Pons (tissue), 1 donor: ENCODE measurements around the gene CFAP107.

Experiments used
- DNase-seq: peaks from one replicate; pipeline ENCODE4 v3.0.0-alpha.2; 2016; ENCODE audit warnings: low spot score

The CFAP107 gene

DNA sequence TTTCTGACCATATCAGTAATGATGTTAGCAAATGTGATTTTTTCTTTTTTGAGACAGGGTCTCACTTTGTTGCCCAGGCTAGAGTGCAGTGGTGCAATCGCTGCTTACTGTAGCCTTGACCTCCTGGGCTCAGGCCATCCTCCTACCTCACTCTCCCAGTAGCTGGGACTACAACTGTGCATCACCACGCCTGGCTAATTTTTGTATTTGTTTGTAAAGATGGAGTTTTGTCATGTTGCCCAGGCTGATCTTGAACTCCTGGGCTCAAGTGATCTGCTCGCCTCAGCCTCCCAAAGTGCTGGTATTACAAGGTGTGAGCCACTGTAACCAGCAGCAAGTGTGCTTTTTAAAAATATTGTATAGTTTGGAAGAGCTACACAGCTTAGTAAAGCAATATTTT, 4.1 kb upstream of the CFAP107 start:
- no peak for DNase-seq

DNA sequence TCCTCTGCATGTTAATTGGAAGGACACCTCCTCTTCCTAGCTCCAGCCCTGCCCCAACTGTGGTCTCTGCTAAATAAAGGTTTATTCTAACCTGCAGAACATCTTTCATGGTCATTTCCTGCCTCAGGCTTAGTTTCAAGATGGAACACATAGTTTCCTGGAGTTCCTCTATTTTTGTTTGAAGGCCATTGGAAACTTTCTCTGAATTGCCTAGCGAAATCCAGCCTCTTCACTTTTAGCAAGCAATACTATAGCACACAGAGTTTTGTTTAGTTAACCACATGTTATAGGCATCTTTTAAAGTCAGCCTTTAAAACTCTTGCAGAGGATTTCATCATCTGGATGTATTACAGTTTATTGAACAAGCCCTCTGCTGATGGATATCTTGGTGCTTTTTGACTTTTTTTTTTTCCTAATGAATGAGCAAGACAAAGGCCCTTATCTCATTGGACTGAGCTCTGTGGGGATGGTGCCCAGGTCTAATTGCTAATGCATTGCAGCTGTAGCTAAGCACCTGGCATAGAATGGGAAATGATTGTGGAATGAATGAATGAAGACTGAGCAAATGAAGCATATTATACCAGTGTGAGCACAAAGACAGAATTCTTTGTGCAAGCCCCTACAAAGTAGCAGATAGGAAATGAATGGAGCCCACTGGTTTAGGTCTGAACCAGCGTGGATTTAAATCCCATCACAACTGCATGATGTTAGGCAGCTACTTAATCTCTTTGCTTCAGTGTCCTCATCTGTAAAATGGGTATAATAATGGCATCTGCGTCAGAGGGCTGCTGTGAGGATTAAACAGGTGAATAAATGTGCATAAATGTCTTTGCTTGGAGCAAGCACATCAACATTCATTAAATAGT, 641 bp upstream of the CFAP107 start:
- DNase-seq: no peak

DNA sequence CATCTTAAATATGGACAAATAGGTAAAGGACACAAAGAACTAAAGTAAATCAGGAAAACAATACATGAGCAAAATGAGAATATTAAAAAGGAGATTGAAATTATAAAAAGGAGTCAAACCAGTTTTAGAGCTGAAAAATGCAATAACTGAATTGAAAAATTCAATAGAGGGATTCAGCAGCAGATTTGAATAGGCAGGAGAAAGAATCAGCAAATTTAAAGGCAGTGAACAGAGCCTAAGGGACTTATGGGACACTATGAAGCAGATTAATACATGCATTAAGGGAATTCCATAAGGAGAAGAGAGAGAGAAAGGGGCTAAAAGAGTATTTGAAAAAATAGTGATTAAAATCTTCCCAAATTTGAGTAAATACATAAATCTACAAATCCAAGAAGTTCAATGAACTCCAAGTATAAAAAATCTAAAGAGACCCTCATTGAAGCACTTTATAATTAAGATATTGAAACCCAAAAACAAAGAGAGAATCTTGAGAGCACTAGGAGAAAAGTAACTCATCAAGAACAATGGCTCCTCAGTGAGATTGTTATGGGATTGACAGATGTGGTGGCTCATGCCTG, 2.9 kb downstream of the CFAP107 start:
- no peak for DNase-seq

DNA sequence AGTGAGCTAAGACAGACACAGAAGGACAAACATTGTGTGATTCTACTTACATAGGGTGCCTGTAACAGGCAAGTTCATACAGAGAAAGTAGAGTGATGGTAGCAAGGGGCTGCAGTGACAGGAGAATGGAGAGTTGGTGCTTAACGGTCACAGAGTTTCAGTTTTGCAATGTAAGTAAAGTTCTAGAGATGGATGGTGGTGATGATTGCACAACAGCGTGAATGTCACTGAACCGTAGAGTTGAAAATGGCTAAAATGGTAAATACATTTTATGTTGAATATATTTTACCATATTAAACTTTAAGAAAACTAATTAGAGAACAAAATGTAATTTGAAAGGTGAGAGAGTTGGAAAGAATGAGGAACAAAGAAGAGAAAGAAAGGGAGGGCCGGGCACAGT, 8.7 kb downstream of the CFAP107 start:
- DNase-seq: no peak

- no peak for DNase-seq
Observed at GRCh38 chr1:12756273-12756672, 10.3 kb downstream of the CFAP107 start.

GRCh38 chr1:12756768-12757413, 10.9 kb downstream of the CFAP107 start:
- DNase-seq: no peak

DNA sequence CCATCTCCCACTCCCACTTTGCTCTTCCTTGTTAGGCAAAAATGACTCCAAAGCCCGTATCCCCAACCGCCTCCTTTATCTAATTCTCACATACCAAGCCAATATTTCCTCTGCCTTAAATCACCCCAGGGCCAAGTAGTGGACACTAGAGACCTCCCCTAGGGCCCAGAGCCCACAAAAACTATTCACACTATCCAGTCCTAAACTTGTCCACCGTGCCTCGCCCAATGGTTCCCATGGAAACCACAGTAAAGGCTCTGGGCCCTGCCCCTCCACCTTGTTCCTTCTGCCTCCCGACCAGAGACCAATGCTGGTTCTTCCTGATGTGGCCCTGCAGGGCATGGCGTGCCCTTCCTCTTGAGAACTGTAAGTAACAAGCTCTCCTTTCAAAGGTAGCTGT, 11.8 kb downstream of the CFAP107 start:
- DNase-seq: no peak

DNA sequence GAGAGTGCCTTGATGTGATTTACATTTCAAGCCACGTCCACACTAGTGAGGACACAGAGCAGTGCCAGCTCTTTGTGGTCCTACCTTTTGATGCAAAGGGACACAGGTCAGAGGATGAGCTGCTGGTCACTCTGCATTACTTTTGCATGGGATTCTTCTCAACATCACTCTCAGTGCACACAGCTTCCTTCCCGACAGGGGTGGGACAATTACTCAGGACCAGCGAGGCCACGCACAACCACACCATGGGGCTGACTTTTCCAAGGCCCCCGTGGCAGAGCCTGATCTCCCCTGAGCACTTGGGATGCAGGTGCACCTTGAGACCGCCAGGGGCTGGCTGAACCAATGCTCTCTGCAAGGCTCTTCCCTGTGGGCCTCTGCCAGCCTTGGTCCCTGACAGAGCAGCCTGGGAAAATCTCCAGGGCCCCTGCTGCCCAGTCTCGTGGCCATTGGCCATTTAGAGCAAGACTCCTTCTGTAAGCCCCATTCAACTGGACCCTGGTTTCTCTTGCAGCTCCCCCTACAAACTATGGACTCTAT, 14.3 kb downstream of the CFAP107 start:
- DNase-seq: no peak

DNA sequence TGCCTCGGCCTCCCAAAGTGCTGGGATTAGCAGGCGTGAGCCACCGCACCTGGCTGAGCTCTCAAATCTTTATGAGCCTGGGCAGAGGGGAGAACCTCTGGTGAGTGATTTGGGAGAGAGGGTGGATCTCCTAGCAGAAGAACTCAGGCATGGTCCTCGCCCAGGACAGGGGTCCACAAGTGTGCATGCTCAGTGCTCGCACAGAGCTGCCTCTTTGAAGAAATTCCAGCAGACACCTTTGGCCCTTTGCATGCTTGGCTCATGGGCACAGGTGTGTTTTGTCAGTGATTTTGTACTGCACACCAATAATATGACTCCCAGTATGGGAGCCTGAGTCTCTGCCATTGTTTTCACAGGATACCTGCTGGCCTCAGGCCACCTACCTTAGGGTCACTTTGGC, 15.8 kb downstream of the CFAP107 start:
- DNase-seq: no peak

GRCh38 chr1:12762766-12763165, 16.8 kb downstream of the CFAP107 start:
- no peak for DNase-seq

GRCh38 chr1:12763479-12763878, 17.5 kb downstream of the CFAP107 start:
- DNase-seq: no peak

GRCh38 chr1:12764016-12764415, 18.0 kb downstream of the CFAP107 start:
- no peak for DNase-seq

DNA sequence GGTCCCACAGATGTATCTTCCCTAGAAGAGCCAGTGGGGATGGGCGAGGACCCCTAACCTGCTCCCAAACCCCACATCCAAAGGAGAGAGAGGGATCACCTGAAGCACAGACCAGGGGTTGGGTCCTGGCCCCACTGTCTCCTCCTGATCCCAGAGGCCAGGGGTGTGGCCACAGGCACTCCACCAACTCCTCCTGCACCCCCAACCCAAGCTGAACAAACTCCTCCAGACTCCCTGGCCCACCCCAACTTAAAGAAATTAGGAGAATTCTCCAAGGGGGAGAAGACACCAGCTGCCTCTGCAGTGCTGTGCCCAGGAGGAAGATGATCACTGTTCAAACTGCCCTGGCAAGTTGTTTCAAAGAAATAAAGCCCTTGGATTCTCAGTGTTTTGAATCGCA, 23.0 kb downstream of the CFAP107 start:
- DNase-seq: no peak

DNA sequence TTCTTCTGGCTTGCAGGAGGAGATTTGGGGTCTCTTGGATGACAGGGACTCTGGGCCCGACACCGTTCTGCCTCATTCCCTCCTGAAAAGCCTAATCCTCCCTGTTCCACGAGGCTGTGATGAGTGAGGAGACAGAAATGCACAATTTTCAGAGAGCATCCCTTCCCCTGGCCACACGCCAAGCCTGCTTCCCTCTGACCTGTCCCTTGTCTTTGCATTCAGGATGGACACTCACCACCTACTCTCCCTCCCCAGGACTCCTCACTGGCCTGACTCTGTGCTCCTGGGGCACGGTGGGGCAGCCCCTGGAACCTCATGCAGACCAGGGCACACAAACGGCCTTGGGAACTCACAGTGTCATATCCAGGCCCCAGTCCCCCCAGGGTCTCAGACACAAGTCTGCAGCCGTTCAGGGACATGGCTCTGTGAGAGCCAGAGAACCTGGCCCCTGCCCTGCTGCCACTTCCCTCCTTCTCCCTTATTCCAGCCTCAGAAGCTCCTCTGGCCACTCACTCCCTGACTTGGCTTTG, 24.0 kb downstream of the CFAP107 start:
- no peak for DNase-seq

DNA sequence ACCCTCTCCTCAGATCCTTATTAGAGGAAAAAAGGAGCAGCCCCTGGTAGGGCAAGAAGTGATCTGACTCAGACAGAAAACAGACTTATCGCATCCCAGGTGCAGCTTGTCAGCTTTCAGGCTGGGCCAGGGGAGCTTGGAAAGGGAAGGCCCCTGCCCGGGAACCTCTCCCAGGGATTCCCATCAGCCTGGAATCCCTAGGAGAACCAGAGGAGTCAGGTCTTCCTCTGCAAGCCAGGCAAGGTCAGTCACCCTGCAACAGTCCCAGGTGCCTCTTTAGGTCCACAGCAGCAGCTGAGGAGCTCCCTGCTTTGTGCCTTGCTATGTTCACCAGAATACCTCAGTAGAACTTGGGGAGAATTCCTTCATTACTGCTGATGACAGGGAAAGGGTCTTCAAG, 24.6 kb downstream of the CFAP107 start:
- no peak for DNase-seq

DNA sequence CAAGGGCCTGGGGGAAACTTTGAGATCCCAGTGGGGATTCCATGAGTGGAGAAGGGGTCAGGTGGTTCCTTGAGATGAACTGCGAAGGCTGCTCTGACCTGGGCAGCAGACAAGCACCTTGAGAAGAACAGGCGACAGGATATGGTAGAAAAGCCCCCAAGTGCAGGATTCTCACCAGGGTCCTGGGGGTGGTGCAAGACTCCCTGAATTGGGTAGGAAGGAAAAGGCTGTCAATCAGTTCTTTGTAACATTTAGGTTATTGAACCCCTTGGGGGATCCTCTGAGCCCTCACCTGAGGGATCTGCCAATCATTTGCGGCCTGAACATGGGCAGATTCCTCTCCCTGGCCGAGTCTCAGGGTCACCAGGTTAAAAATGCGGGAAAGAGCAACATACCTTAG, 25.2 kb downstream of the CFAP107 start:
- no peak for DNase-seq

- DNase-seq: no peak
Observed at GRCh38 chr1:12772520-12772919, 26.5 kb downstream of the CFAP107 start.

- DNase-seq: no peak
Observed at GRCh38 chr1:12773438-12773837, 27.4 kb downstream of the CFAP107 start, which contains the start of gene PRAMEF12. Gene PRAMEF12 (plus strand): TSS chr1:12773738. CDS start chr1:12774868, 1,130 bp downstream.

DNA sequence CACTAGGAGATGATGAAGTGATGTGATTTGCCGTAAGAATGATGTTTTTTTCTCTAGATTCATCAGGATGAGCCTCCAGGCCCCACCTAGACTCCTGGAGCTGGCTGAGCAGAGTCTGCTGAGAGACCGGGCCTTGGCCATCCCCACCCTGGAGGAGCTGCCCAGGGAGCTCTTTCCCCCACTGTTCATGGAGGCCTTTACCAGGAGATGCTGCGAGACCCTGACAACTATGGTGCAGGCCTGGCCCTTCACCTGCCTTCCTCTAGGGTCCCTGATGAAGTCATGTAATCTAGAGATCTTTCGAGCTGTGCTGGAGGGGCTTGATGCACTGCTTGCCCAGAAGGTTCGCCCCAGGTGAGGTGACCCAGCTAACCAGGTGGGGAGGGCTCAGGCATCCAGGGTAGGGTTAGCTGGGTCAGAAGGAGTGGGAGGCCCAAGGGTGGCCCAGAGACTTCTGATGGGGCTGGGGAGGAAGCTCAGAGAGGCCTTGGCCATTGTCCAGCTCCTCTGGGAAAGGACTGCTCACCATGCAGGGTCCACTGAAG, 28.9 kb downstream of the CFAP107 start:
- no peak for DNase-seq

GRCh38 chr1:12775443-12775842, 29.4 kb downstream of the CFAP107 start:
- no peak for DNase-seq

DNA sequence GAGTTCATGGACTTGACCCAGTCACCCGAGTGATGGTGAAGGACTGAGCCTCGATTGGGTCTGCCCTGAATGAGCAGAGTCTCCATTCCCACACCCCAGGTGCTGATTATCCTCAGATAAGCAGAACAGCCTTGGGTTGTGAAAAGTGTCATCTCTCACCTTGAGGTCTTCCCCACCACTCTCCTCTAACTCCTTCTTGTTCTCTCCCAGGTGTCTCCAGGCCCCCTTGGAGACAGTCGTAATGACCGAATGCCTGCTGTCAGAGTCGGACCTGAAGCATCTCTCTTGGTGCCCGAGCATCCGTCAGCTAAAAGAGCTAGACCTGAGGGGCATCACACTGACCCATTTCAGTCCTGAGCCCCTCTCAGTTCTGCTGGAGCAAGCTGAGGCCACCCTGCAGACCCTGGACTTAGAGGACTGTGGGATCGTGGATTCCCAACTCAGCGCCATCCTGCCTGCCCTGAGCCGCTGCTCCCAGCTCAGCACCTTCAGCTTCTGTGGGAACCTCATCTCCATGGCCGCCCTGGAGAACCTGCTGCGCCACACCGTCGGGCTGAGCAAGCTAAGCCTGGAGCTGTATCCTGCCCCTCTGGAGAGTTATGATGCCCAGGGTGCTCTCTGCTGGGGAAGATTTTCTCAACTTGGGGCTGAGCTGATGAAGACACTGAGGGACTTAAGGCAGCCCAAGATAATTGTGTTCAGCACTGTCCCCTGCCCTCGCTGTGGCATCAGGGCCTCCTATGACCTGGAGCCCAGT, 31.0 kb downstream of the CFAP107 start:
- no peak for DNase-seq

GRCh38 chr1:12778061-12778460, 32.1 kb downstream of the CFAP107 start:
- DNase-seq: no peak
